CD4-positive, alpha-beta memory T cell (primary cell): Measurements from ENCODE around the gene ARAF. TPM values are rescaled to one million over a fixed set of nuclear protein-coding genes. Genes with fewer than 3 reads are reported as not detected.

ENCODE experiments used
- CTCF ChIA-PET: fragments of 350-600 bp; sonication (Branson Sonifier 250); formaldehyde crosslinking; loops from one replicate; lab custom pipeline; 2021; ENCODE audit warnings: inconsistent platforms; ENCODE audit not compliant: partially characterized antibody; lab: Charles Lee
- POLR2A ChIA-PET: fragments of 350-600 bp; sonication (Branson Sonifier 250); formaldehyde crosslinking; loops from one replicate; lab custom pipeline; 2021; ENCODE audit not compliant: partially characterized antibody; lab: Charles Lee
- DNase-seq, 5 donors: peaks; one replicate each; pipeline versions ENCODE4 v3.0.0 to v3.0.0-alpha.2; 2020 to 2022; ENCODE audit warnings: mixed read lengths in 1 of 5
- H3K27ac ChIP-seq: one replicate; pipeline ENCODE4 v1.7.0; 2013; ENCODE audit warnings: low read depth, low read length
- H3K27me3 ChIP-seq: 2 replicates; pipeline ENCODE4 v1.7.0; 2013; ENCODE audit warnings: mild to moderate bottlenecking, low read length, moderate library complexity; ENCODE audit not compliant: insufficient read depth
- H3K36me3 ChIP-seq: 2 replicates; pipeline ENCODE4 v1.7.0; 2013; ENCODE audit warnings: mild to moderate bottlenecking, low read length, moderate library complexity; ENCODE audit not compliant: insufficient read depth
- H3K4me1 ChIP-seq: 2 replicates; pipeline ENCODE4 v1.7.0; 2013; ENCODE audit warnings: mild to moderate bottlenecking, low read length, moderate library complexity; ENCODE audit not compliant: insufficient read depth
- H3K4me3 ChIP-seq, 2 donors: one replicate each; pipeline ENCODE4 v1.7.0; 2013; ENCODE audit warnings: low read length in 2 of 2, mild to moderate bottlenecking in 1 of 2
- H3K9me3 ChIP-seq, 2 donors: one replicate each; pipeline ENCODE4 v1.7.0; 2013; ENCODE audit warnings: low read length in 2 of 2, control low read depth in 1 of 2; ENCODE audit not compliant: control insufficient read depth in 1 of 2
- H3K27ac Mint-ChIP-seq, 7 donors: one replicate each; pipeline ENCODE4 v1.8.0; 2020 to 2021; ENCODE audit warnings: mixed read lengths in 7 of 7, mild to moderate bottlenecking in 6 of 7, inconsistent platforms in 3 of 7, moderate library complexity in 3 of 7
- H3K27me3 Mint-ChIP-seq, 2 donors: one replicate each; pipeline ENCODE4 v1.8.0; 2020 to 2021; ENCODE audit warnings: mixed read lengths in 2 of 2
- H3K36me3 Mint-ChIP-seq, 2 donors: one replicate each; pipeline ENCODE4 v1.8.0; 2020 to 2021; ENCODE audit warnings: mixed read lengths in 2 of 2, inconsistent platforms in 1 of 2, mild to moderate bottlenecking in 1 of 2
- H3K4me1 Mint-ChIP-seq, 4 donors: one replicate each; pipeline ENCODE4 v1.8.0; 2020 to 2021; ENCODE audit warnings: mixed read lengths in 4 of 4, mild to moderate bottlenecking in 1 of 4
- H3K4me3 Mint-ChIP-seq, 8 donors: one replicate each; pipeline ENCODE4 v1.8.0; 2020 to 2021; ENCODE audit warnings: mixed read lengths in 8 of 8, mild to moderate bottlenecking in 7 of 8, moderate library complexity in 6 of 8, inconsistent platforms in 3 of 8
- H3K9me3 Mint-ChIP-seq, 8 donors: one replicate each; pipeline ENCODE4 v1.8.0; 2020 to 2021; ENCODE audit warnings: mixed read lengths in 8 of 8, mild to moderate bottlenecking in 5 of 8, inconsistent platforms in 3 of 8, moderate library complexity in 1 of 8
- intact Hi-C: fragments of 100-400 bp; cut with micrococcal nuclease; formaldehyde crosslinking; loops from one replicate; pipeline ENCODE4 v1.15.1; 2023
- microRNA-seq: library from miRNA; unstranded; fragments of <30 nt; microRNA quantifications from one replicate; pipeline ENCODE4 v1.2.0, GENCODE V29; 2021; ENCODE audit warnings: borderline replicate concordance, borderline number of aligned reads, borderline microRNAs expressed, mixed read lengths
- polyA plus RNA-seq, 2 donors: library from polyadenylated mRNA; unstranded; fragments of 300-500 nt; fragmentation: Illumina TruSeq; gene quantifications; one replicate each; pipeline ENCODE4 v1.2.3, GENCODE V29; 2021
- total RNA-seq, 2 experiments: library from RNA; stranded (reverse); gene quantifications; one replicate each; pipeline ENCODE4 v1.2.3, GENCODE V29; 2021

Gene ARAF
- total and polyA plus RNA-seq, 4 experiments from 2014 or later, result 49.7 to 111 (median 102) TPM

GRCh38 chrX:47620303-47620685 lies 59.3 kb downstream of the ARAF start:
- CTCF ChIA-PET, result interaction anchor here (1.0 kb wide), 1 partner anchor 60 kb away, joined by 3 read pairs; the partner anchor contains the start of gene ARAF
- Histone ChIP-seq H3K4me3 (no peak overlapping the region), H3K9me3 (no peaks in the 10 kb centered on the region), H3K27me3 (no peaks in the 10 kb centered on the region), H3K4me1 (peaks cover 5% of the 10 kb centered on the region), H3K36me3 (no peaks in the 10 kb centered on the region), H3K27ac (no peak overlapping the region)
- intact Hi-C loops, result loop anchor here (5.0 kb wide), 1 partner anchor 38 kb away; the partner anchor contains the start of gene TIMP1
- Mint-ChIP-seq H3K27me3 (peaks cover 0 to 7% of the 10 kb centered on the region in 2 donors), H3K4me1 (peaks cover 4 to 32% (median 18%) of the 10 kb centered on the region in 4 donors), H3K9me3 (peaks cover 0 to 3% (median 0%) of the 10 kb centered on the region in 8 donors), H3K4me3 (peak overlapping the region in 2 of 8 donors; percentile 49 to 54), H3K27ac (peak overlapping the region in 4 of 7 donors; percentile 18 to 82 (median 45)), H3K36me3 (peaks cover 0 to 3% of the 10 kb centered on the region in 2 donors)
- no peak for DNase-seq
- POLR2A ChIA-PET, result interaction anchor here (1.0 to 1.5 kb wide), 5 partner anchors 9 to 59 kb away, joined by 3 to 8 read pairs (median 5); partner anchors contain the start of genes ARAF and TIMP1

Small RNA genes lying within 50 kb of the gene (microRNA-seq; reads per million reads assigned to microRNA genes)
- 0.72 reads per million for gene MIR4769

Other genes with a start within 250 kb of the ARAF start
- gene ZNF157, start 190.6 kb upstream of the ARAF start, total RNA-seq, result under 1 TPM; 0.87 to 1.00 TPM
- under 1 TPM; 0.22 to 0.97 TPM for gene ZNF157, start 190.6 kb upstream of the ARAF start, polyA plus RNA-seq
- gene ZNF41, start 78.0 kb upstream of the ARAF start, total RNA-seq, result 10 to 100 TPM; 16.1 TPM
- gene ZNF41, start 78.0 kb upstream of the ARAF start, polyA plus RNA-seq, result 1 to 10 TPM; 4.7 to 8.7 TPM
- gene TIMP1, start 21.2 kb downstream of the ARAF start, total RNA-seq, result 100 to 1,000 TPM; 147 to 156 TPM
- gene TIMP1, start 21.2 kb downstream of the ARAF start, polyA plus RNA-seq, result 100 to 1,000 TPM; 320 to 339 TPM
- gene SYN1, start 58.7 kb downstream of the ARAF start, total RNA-seq, result 1 to 10 TPM in 1 of 2 experiments, under 1 TPM in 1; 0.90 to 1.4 TPM
- gene SYN1, start 58.7 kb downstream of the ARAF start, polyA plus RNA-seq, result 1 to 10 TPM in 1 of 2 donors, under 1 TPM in 1; 0.49 to 1.6 TPM
- 10 to 100 TPM; 28.4 to 29.0 TPM for gene CFP, start 68.7 kb downstream of the ARAF start, total RNA-seq
- 10 to 100 TPM; 13.5 to 16.4 TPM for gene CFP, start 68.7 kb downstream of the ARAF start, polyA plus RNA-seq
- 10 to 100 TPM; 36.4 to 38.3 TPM for gene ELK1, start 89.4 kb downstream of the ARAF start, total RNA-seq
- gene ELK1, start 89.4 kb downstream of the ARAF start, polyA plus RNA-seq, result 10 to 100 TPM; 21.9 to 22.7 TPM
- 100 to 1,000 TPM; 172 to 188 TPM for gene UXT, start 98.0 kb downstream of the ARAF start, total RNA-seq
- gene UXT, start 98.0 kb downstream of the ARAF start, polyA plus RNA-seq, result 100 to 1,000 TPM; 275 to 315 TPM